SK-N-SH (cell line): ENCODE data around the gene DNAH3. TPM values are rescaled to one million over a fixed set of nuclear protein-coding genes. Genes with fewer than 3 reads are reported as not detected.

Experiments
- CTCF ChIA-PET: fragments of 300-600, 350-600 bp; formaldehyde crosslinking; extraction: SDS; loops from one replicate; lab custom pipeline; 2021; lab: Yijun Ruan, JAX
- POLR2A ChIA-PET: fragments of 350-600 bp; sonication (Branson Sonifier 250); formaldehyde crosslinking; extraction: SDS; loops from one replicate; lab custom pipeline; 2020; ENCODE audit warnings: antibody characterized with exemption, inconsistent platforms; lab: Yijun Ruan, JAX
- DNase-seq: peaks from one replicate; pipeline ENCODE4 v3.0.0; 2012
- H2AFZ ChIP-seq: fragments of 200-600 bp; sonication (generic); 2 replicates; pipeline ENCODE4 v1.8.1; 2016; ENCODE audit warnings: antibody characterized with exemption, mild to moderate bottlenecking, low read depth
- H3F3A ChIP-seq: fragments of 200-600 bp; sonication (generic); replicated peaks from 2 replicates; pipeline ENCODE3; 2016; ENCODE audit warnings: antibody characterized with exemption, mild to moderate bottlenecking; ENCODE audit not compliant: insufficient read depth
- H3K27ac ChIP-seq, 2 experiments: fragments of 200-500 bp in 1 of 2; fragments of 200-600 bp in 1 of 2; sonication (Bioruptor generic) in 1 of 2; sonication (generic), shearing (Covaris generic) in 1 of 2; 2 replicates each; pipeline versions ENCODE4 v1.5.1 to v1.6.1; 2014 to 2016; ENCODE audit warnings: low read depth in 2 of 2, inconsistent platforms in 1 of 2, low read length in 1 of 2, mild to moderate bottlenecking in 1 of 2, mixed read lengths in 1 of 2
- H3K27me3 ChIP-seq: fragments of 200-600 bp; sonication (generic), shearing (Covaris generic); 2 replicates; pipeline ENCODE4 v1.6.1; 2016; ENCODE audit warnings: mixed run types; ENCODE audit not compliant: insufficient read depth
- H3K36me3 ChIP-seq, 2 experiments: fragments of 200-500 bp in 1 of 2; fragments of 200-600 bp in 1 of 2; sonication (Bioruptor generic) in 1 of 2; sonication (generic) in 1 of 2; replicated peaks in 1 of 2; 2 replicates each; pipeline versions ENCODE3 to v1.5.1; 2014 to 2016; ENCODE audit warnings: low read length in 1 of 2, mild to moderate bottlenecking in 1 of 2; ENCODE audit not compliant: insufficient read depth in 2 of 2, control insufficient read depth in 1 of 2
- H3K4me1 ChIP-seq, 2 experiments: fragments of 200-500 bp in 1 of 2; fragments of 200-600 bp in 1 of 2; sonication (Bioruptor generic) in 1 of 2; sonication (generic), shearing (Covaris generic) in 1 of 2; 2 replicates each; pipeline versions ENCODE4 v1.5.1 to v1.6.1; 2014 to 2016; ENCODE audit warnings: low read depth in 1 of 2, low read length in 1 of 2, mixed run types in 1 of 2; ENCODE audit not compliant: insufficient read depth in 2 of 2, control insufficient read depth in 1 of 2
- H3K4me2 ChIP-seq: fragments of 200-600 bp; sonication (generic), shearing (Covaris generic); 2 replicates; pipeline ENCODE4 v1.6.1; 2017; ENCODE audit warnings: mixed run types
- H3K4me3 ChIP-seq, 2 experiments: fragments of 200-500 bp in 1 of 2; fragments of 200-600 bp in 1 of 2; sonication (Bioruptor generic) in 1 of 2; sonication (generic), shearing (Covaris generic) in 1 of 2; 2 replicates each; pipeline versions ENCODE4 v1.5.1 to v1.8.1; 2014 to 2016; ENCODE audit warnings: low read depth in 2 of 2, inconsistent platforms in 1 of 2, low read length in 1 of 2, mild to moderate bottlenecking in 1 of 2, mixed read lengths in 1 of 2, moderate library complexity in 1 of 2
- H3K79me2 ChIP-seq: fragments of 200-600 bp; sonication (generic); 2 replicates; pipeline ENCODE4 v1.8.1; 2017; ENCODE audit warnings: mild to moderate bottlenecking; ENCODE audit not compliant: insufficient read depth
- H3K9ac ChIP-seq: fragments of 200-600 bp; sonication (generic); 2 replicates; pipeline ENCODE4 v1.6.1; 2017; ENCODE audit warnings: mixed run types
- H3K9me2 ChIP-seq: fragments of 200-600 bp; sonication (generic); 2 replicates; pipeline ENCODE4 v1.6.1; 2017; ENCODE audit warnings: mixed run types
- H3K9me3 ChIP-seq: fragments of 200-600 bp; sonication (generic); 2 replicates; pipeline ENCODE4 v1.6.1; 2017; ENCODE audit warnings: mixed run types, mild to moderate bottlenecking, moderate library complexity
- H4K20me1 ChIP-seq: fragments of 200-600 bp; sonication (generic); 2 replicates; pipeline ENCODE4 v1.6.1; 2017; ENCODE audit warnings: mild to moderate bottlenecking, mixed run types; ENCODE audit not compliant: insufficient read depth
- CTCF ChIP-seq: fragments of 200-600 bp; sonication (generic); IDR thresholded peaks from 2 replicates; pipeline ENCODE4 v1.6.1; 2017; ENCODE audit warnings: antibody characterized with exemption, mild to moderate bottlenecking, moderate library complexity
- EZH2phosphoT487 ChIP-seq: fragments of 200-600 bp; sonication (generic); IDR thresholded peaks from 2 replicates; pipeline ENCODE4 v1.6.1; 2017; ENCODE audit warnings: low read depth, mixed run types, mild to moderate bottlenecking, antibody characterized with exemption, moderate library complexity, borderline replicate concordance
- FOXJ3 ChIP-seq: sonication (generic); formaldehyde crosslinking; IDR thresholded peaks from 2 replicates; pipeline ENCODE4 v1.5.1; 2020; ENCODE audit warnings: mild to moderate bottlenecking, missing genetic modification reagents
- GABPA ChIP-seq: IDR thresholded peaks from 2 replicates; pipeline ENCODE4 v1.4.0; 2012; ENCODE audit warnings: low read depth, mild to moderate bottlenecking
- GATA2 ChIP-seq: sonication (generic); formaldehyde crosslinking; IDR thresholded peaks from 2 replicates; pipeline ENCODE4 v1.5.0; 2020; ENCODE audit warnings: mild to moderate bottlenecking, missing genetic modification reagents
- MAX ChIP-seq: IDR thresholded peaks from 2 replicates; pipeline ENCODE4 v1.4.0; 2012; ENCODE audit warnings: low read depth
- MEF2A ChIP-seq: IDR thresholded peaks from 2 replicates; pipeline ENCODE4 v1.4.0; 2012; ENCODE audit warnings: low read depth, borderline replicate concordance
- NFIC ChIP-seq: IDR thresholded peaks from 2 replicates; pipeline ENCODE4 v1.4.0; 2012; ENCODE audit warnings: borderline replicate concordance
- NRF1 ChIP-seq: IDR thresholded peaks from 2 replicates; pipeline ENCODE4 v1.6.1; 2012; ENCODE audit warnings: low read depth, mild to moderate bottlenecking, low read length
- POLR2AphosphoS5 ChIP-seq: IDR thresholded peaks from 2 replicates; pipeline ENCODE4 v1.6.1; 2012; ENCODE audit warnings: low read depth, low read length
- RAD21 ChIP-seq: IDR thresholded peaks from 2 replicates; pipeline ENCODE4 v1.6.1; 2012; ENCODE audit warnings: mild to moderate bottlenecking, low read length
- REST ChIP-seq: IDR thresholded peaks from 2 replicates; pipeline ENCODE4 v1.6.1; 2012; ENCODE audit warnings: mild to moderate bottlenecking, low read depth, low read length, moderate library complexity
- RFX5 ChIP-seq: IDR thresholded peaks from 2 replicates; pipeline ENCODE4 v1.6.1; 2012; ENCODE audit warnings: mild to moderate bottlenecking, improper control_type of control experiment, low read length
- SMC3 ChIP-seq: IDR thresholded peaks from 2 replicates; pipeline ENCODE4 v1.6.1; 2012; ENCODE audit warnings: low read depth, low read length, improper control_type of control experiment
- USF1 ChIP-seq: IDR thresholded peaks from 2 replicates; pipeline ENCODE4 v1.4.0; 2012; ENCODE audit warnings: low read depth, borderline replicate concordance
- YY1 ChIP-seq: IDR thresholded peaks from 2 replicates; pipeline ENCODE4 v1.4.0; 2012; ENCODE audit warnings: low read depth, mild to moderate bottlenecking
- WGBS: methylation state at CpG from one replicate; pipeline ENCODE4 v1.1.6; 2017; ENCODE audit warnings: low lambda C conversion rate; 5-methylcytosine and 5-hydroxymethylcytosine counted together
- polyA plus RNA-seq, 3 experiments: library from polyadenylated mRNA; depleted of rRNA; stranded (reverse); fragments of >200 nt; gene quantifications; 2 replicates each; pipeline ENCODE4 v1.2.3, GENCODE V29; 2012

DNAH3 gene
- polyA plus RNA-seq, 1 of the 3 experiments (the other 2 are of a cell fraction), result not detected

GRCh38 chr16:21158208-21159110 lies 7.8 kb upstream of the DNAH3 start, which contains the start of gene LDAF1 (continued):
- TF ChIP-seq REST (no peak), NRF1 (no peak), GATA2 (CRISPR knock-in tag) (no peak)

- WGBS, result 82% methylated on average over 5 of the region's 5 CpGs
- Histone ChIP-seq H3K36me3 (no peaks in the 10 kb centered on the region), H3K4me2 (peak overlapping the region; percentile 85), H3K79me2 (no peaks in the 10 kb centered on the region), H3K27me3 (no peaks in the 10 kb centered on the region), H3F3A (peaks cover 8% of the 10 kb centered on the region), H2AFZ (peak overlapping the region; percentile 94), H3K27ac (no peak overlapping the region), H3K9me3 (no peaks in the 10 kb centered on the region), H3K4me1 (peaks cover 6 to 11% of the 10 kb centered on the region in 2 experiments; a peak in 3 of 4 replicates), H3K4me3 (peak overlapping the region in 1 of 2 experiments; percentile 80; a peak in 2 of 4 replicates), H3K9ac (0 out of 2 replicates have a peak overlapping the region, but pooled peaks have one; percentile 83), H4K20me1 (no peaks in the 10 kb centered on the region), H3K9me2 (no peaks in the 10 kb centered on the region)
- no peak for DNase-seq
- TF ChIP-seq POLR2AphosphoS5 (no peak), REST (no peak), RFX5 (no peak), NFIC (no peak), CTCF (no peak), GABPA (no peak), MEF2A (no peak), FOXJ3 (CRISPR knock-in tag) (no peak), EZH2phosphoT487 (no peak), RAD21 (no peak), YY1 (no peak), MAX (no peak), SMC3 (no peak), USF1 (no peak)
- ChIA-PET CTCF (interaction anchor here (0.8 to 7.7 kb wide), 21 partner anchors 9 to 1526 kb away, joined by 3 to 84 read pairs (median 5); partner anchors contain the start of gene CRYM), POLR2A (interaction anchor here (1.0 kb wide), 1 partner anchor 143 kb away, joined by 3 read pairs; no protein-coding TSS in a partner anchor)
These were observed 7.0 kb upstream of the DNAH3 start for GRCh38 chr16:21157632-21158031.
